Ramos (cell line): ENCODE data around the gene ADGRG1.
"Not testable (repeated sequence)": the region's sequence is repeated elsewhere in the genome, so short reads cannot be mapped to it uniquely, and the experiment has no call there.

ENCODE experiments used
- in situ Hi-C: fragments of 300-500 bp; cut with MboI; formaldehyde crosslinking; loops from one replicate; pipeline ENCODE4 v1.14.3; 2022; ENCODE audit warnings: low sequenced_read_pairs; ENCODE audit not compliant: unreplicated experiment

The ADGRG1 gene

GRCh38 chr16:57663917-57664661 lies 35.7 kb downstream of the ADGRG1 start:
- in situ Hi-C loops: no loop called here

GRCh38 chr16:57664662-57665025 lies 36.2 kb downstream of the ADGRG1 start:
- in situ Hi-C loops: no loop called here

- in situ Hi-C loops: no loop called here
Observed at GRCh38 chr16:57665541-57665940, 37.1 kb downstream of the ADGRG1 start.

GRCh38 chr16:57666353-57667047 lies 38.1 kb downstream of the ADGRG1 start:
- in situ Hi-C loops: no loop called here

GRCh38 chr16:57667048-57667525 lies 38.7 kb downstream of the ADGRG1 start:
- in situ Hi-C loops: no loop called here

- in situ Hi-C loops: no loop called here
Observed at GRCh38 chr16:57667526-57668262, 39.3 kb downstream of the ADGRG1 start.

GRCh38 chr16:57668263-57668571 lies 39.8 kb downstream of the ADGRG1 start, which contains the start of gene ADGRG3:
Gene ADGRG3, plus strand, starts transcription at chr16:57668306. Its CDS starts 42 bp downstream, at chr16:57668348.
- in situ Hi-C loops: no loop called here

- in situ Hi-C loops: no loop called here
Observed at GRCh38 chr16:57668630-57669475, 40.4 kb downstream of the ADGRG1 start.

- in situ Hi-C loops: no loop called here
Observed at GRCh38 chr16:57669476-57670162, 41.2 kb downstream of the ADGRG1 start.

GRCh38 chr16:57670196-57670595 lies 41.8 kb downstream of the ADGRG1 start:
- in situ Hi-C loops: no loop called here

GRCh38 chr16:57671451-57671850 lies 43.0 kb downstream of the ADGRG1 start:
- in situ Hi-C loops: not testable (repeated sequence)

GRCh38 chr16:57672416-57672815 lies 44.0 kb downstream of the ADGRG1 start:
- in situ Hi-C loops: no loop called here

- in situ Hi-C loops: no loop called here
Observed at GRCh38 chr16:57672824-57673223, 44.4 kb downstream of the ADGRG1 start.

- in situ Hi-C loops: no loop called here
Observed at GRCh38 chr16:57675741-57676551, 47.5 kb downstream of the ADGRG1 start.

- in situ Hi-C loops: no loop called here
Observed at GRCh38 chr16:57676553-57677085, 48.2 kb downstream of the ADGRG1 start.

- in situ Hi-C loops: no loop called here
Observed at GRCh38 chr16:57677622-57678369, 49.4 kb downstream of the ADGRG1 start.

- in situ Hi-C loops: no loop called here
Observed at GRCh38 chr16:57679016-57679415, 50.6 kb downstream of the ADGRG1 start.
